NK-92 (cell line): Measurements from ENCODE around the gene CD84.
"Not testable (repeated sequence)": the region's sequence is repeated elsewhere in the genome, so short reads cannot be mapped to it uniquely, and the experiment has no call there.

Experiments
- DNase-seq: peaks from one replicate; lab custom pipeline; 2025; ENCODE audit not compliant: unreplicated experiment; lab: John Stamatoyannopoulos, UW

Gene CD84

GRCh38 chr1:160542303-160542945 is 36.9 kb downstream of the CD84 start:
- no peak for DNase-seq

DNA sequence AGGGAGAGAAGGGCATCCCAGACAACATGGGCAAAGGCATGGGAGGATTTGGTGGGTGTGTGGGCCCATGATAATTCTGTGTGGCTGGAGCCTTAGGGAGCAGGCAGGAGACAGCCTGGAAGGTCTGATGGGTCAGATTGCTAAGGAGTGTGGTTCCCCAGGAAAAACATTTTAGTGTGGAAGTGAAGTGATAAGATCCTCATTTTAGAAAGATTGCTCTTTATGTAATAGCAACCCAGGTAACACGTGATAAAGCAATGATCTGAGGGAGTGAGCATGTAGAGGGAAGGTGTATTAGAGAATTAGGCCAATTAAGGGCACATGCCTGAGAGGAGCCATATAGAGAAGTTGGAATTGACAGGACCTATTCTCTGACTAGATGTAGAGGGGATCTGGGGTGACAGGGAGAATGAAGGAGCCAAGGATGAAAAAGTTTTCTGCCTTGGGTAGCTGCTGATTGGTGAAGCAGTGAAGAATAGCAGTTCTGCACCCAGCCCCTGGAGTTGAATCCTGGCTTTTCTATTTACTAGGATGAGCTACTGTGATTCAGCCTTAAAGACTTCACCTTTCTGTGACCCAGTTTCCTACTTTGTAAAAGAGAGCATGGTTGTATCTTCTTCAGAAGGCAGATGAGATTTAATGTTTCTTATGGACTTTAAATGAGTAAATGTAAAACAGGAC is 37.5 kb downstream of the CD84 start:
- no peak for DNase-seq

GRCh38 chr1:160540859-160541233 is 38.5 kb downstream of the CD84 start:
- DNase-seq, result no peak

DNA sequence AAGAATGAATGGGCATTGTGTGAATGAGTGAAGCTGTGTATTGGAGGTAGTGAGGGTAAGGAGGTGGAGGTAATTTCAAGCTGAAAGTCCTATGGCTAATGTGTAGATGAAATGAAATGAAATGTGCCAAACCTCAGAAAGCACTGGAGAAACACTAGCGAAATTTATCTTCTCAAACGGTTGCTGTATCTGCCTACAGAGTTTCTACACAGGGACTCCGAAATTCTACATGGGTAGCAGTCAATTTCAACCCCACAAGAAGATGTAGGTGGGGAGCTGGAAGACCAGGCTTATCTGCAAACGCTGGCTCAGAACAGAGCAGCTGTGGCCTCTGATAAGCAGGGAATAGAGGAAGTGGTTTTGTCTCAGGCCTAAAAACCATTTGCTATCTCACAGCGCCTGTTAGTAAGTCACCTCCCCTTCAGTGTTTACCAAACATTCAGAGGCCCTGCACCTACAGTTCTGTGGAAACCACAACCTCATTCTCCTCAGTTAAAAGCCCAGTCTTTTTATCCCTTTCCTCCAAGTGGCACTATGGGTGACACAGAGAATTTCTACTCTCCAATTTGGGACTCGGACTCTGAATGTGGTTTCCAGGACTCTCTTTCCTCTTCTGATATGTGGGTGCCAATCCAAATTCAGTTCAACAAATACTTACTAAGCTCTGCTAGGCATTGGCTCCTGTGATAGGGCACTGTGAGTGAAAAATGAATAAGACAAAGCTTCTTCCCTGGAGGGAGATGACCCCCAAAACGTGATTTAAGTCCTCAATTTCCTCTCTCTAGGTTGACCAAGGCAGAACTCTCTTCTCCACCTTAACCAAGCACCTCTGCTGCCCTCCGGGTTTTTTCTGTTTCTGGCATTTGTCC is 39.1 kb downstream of the CD84 start:
- DNase-seq, result no peak

- DNase-seq, result no peak
These were observed 39.7 kb downstream of the CD84 start for GRCh38 chr1:160539684-160539989.

DNA sequence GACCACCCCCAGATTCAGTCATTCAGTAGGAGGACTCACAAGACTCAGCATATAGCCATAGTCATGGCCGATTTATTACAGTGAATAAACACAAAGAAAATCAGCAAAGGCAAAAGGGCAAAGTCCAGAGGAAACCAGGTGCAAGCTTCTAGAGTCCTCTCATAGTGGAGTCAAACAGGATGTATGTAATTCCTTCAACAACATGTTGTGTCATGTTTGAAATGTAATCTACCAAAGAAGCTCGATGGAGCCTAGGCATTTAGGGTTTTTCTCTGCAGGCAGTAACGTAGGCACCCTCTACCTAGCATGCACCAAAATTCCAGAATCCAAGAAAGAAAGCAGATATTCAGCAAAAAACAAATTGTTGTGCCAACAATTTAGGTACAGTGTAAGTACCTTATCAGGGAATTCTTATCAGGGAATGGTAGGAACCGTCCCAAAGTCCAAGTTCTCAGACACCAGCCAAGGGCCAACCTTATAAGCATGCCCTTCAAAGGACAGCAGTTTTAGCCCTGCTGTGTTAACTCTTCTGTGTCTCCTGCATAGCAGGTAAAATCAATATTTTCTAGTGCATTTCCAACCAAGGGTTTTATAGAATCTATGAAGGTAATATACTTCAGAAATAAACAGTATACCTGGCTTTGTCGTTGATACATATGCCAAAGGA is 40.2 kb downstream of the CD84 start:
- DNase-seq, result no peak

- DNase-seq, result no peak
These were observed 41.3 kb downstream of the CD84 start for GRCh38 chr1:160537714-160538665.

GRCh38 chr1:160534823-160535605 is 44.3 kb downstream of the CD84 start:
- no peak for DNase-seq

GRCh38 chr1:160532557-160532813 is 46.8 kb downstream of the CD84 start:
- not testable (repeated sequence) for DNase-seq

DNA sequence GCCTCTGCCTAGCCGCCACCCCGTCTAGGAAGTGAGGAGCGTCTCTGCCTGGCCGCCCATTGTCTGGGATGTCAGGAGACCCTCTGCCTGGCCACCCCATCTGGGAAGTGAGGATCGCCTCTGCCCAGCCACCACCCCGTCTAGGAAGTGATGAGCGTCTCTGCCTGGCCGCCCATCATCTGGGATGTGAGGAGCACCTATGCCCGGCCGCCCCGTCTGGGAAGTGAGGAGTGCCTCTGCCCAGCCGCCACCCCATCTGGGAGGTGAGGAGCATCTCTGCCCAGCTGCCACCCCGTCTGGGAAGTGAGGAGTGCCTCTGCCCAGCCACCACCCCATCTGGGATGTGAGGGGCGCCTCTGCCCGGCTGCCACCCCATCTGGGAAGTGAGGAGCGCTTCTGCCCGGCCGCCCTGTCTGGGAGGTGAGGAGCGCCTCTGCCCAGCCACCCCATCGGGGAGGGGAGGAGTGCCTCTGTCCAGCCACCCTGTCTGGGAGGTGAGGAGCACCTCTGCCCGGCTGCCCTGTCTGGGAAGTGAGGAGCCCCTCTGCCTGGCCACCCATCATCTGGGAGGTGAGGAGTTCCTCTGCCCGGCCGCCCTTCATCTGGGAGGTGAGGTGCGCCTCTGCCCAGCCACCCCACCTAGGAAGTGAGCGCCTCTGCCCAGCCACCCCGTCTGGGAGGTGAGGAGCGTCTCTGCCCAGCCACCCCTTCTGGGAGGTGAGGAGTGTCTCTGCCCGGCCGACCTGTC is 47.3 kb downstream of the CD84 start:
- DNase-seq, result not testable (repeated sequence)

GRCh38 chr1:160529401-160529952 is 49.8 kb downstream of the CD84 start:
- DNase-seq, result not testable (repeated sequence)

DNA sequence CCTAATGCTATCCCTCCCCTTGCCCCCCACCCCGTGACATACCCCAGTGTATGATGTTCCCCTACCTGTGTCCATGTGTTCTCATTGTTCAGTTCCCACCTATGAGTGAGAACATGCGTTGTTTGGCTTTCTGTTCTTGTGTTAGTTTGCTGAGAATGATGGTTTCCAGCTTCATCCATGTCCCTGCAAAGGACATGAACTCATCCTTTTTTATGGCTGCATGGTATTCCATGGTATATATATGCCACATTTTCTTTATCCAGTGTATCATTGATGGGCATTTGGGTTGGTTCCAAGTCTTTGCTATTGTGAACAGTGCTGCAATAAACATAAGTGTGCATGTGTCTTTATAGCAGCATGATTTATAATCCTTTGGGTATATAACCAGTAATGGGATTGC is 55.5 kb downstream of the CD84 start:
- DNase-seq, result not testable (repeated sequence)

- no peak for DNase-seq
These were observed 56.5 kb downstream of the CD84 start, which contains the start of gene SLAMF6 for GRCh38 chr1:160522622-160523345. TSS of gene SLAMF6 (minus strand) at chr1:160523255. CDS start at chr1:160523192, 63 bp downstream.

- DNase-seq, result no peak
These were observed 57.2 kb downstream of the CD84 start for GRCh38 chr1:160522136-160522535.

- DNase-seq, result no peak
These were observed 57.7 kb downstream of the CD84 start for GRCh38 chr1:160521554-160521953.

GRCh38 chr1:160520999-160521398 is 58.3 kb downstream of the CD84 start:
- DNase-seq, result no peak

DNA sequence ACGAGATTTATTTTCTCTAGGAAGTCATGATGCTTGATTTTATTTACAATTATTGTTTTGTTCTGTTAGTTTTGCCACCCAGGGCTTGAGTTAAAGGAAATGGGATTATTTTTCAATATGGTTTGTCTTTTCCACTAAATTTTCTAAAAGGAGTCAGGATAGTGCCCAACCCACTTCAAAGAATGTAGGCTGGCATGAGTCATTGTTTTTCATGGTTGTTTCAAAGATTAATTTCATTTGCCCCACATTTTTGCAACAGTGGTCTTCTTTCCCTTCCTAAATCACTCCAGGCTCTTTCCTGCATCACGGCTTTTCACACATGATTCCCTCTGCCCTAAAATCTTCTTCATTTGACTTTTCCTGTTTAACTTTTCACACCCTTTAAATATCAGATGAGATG is 58.7 kb downstream of the CD84 start:
- no peak for DNase-seq
